ENCODE results near the gene CCDC182. TPM values are rescaled to one million over a fixed set of nuclear protein-coding genes. Genes with fewer than 3 reads are reported as not detected.

Gene CCDC182
- total RNA-seq, 1 donor from 2014 or later, result not detected

DNA sequence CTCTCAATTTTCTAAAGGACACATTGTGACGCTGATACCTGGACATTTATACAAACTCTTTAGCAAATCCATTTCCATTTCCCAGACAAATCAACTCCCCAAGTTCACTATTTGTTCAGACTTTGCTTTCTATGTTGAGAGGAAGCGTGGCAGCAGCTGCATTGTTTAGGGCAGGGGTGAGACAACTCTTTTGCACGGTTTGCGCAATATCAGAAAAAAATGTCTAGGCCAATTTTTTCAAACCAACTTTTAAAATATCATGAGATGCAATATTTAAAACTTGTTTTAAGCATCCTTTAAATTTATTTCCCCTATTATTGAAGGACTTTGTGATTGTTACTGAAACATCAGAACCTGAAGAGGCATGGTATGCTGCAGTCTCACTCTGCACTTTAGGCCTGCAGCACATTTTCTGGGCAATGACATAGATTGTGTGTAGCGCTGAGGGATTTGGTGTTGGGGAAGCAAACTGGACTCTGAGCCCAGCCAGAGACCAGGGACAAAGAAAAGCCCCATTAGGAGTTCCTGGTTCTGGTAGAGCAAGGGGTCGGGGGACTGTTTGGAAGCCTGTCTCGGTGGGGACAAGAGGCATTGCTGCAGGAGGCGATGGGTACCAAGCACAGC, 6.4 kb upstream of the CCDC182 start:
- intact Hi-C loops (cut with micrococcal nuclease), result no loop called here
- no peak overlapping the region for H3K27ac Mint-ChIP-seq
- H3K27me3 Mint-ChIP-seq (ENCODE audit: insufficient read depth), result peaks cover 10% of the 10 kb centered on the region
- no peak overlapping the region for H3K4me3 Mint-ChIP-seq
- no peaks in the 10 kb centered on the region for H3K9me3 Mint-ChIP-seq
- DNase-seq (ENCODE audit: low spot score), result no peak
- H3K36me3 Mint-ChIP-seq (ENCODE audit: low read depth), result no peaks in the 10 kb centered on the region
- peaks cover 4% of the 10 kb centered on the region for H3K4me1 Mint-ChIP-seq (ENCODE audit: low read depth)

DNA sequence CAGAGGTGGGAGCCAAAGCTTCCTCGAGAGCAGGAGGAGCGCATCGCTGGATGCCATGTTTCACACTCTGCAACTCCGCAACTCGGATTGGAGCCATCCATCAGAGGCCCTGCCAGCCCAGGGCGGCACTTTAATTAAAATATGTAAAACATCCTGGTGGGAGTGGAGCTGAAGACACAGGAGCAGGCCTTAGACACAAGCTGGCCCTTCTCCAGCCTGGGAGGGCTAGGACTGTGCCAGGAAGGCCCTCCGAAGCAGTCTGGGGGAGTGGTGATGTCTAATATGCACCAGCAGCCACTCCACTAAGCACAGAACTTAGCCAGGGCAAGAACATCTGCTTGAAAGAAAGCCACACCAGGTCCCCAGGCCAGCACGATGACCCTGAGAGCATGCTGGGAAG, 5.8 kb upstream of the CCDC182 start:
- Mint-ChIP-seq H3K27me3 (ENCODE audit: insufficient read depth) (peaks cover 14% of the 10 kb centered on the region), H3K27ac (no peak overlapping the region), H3K4me1 (ENCODE audit: low read depth) (peaks cover 4% of the 10 kb centered on the region), H3K36me3 (ENCODE audit: low read depth) (no peaks in the 10 kb centered on the region), H3K4me3 (no peak overlapping the region), H3K9me3 (no peaks in the 10 kb centered on the region)
- DNase-seq (ENCODE audit: low spot score), result no peak
- intact Hi-C loops (cut with micrococcal nuclease), result no loop called here

DNA sequence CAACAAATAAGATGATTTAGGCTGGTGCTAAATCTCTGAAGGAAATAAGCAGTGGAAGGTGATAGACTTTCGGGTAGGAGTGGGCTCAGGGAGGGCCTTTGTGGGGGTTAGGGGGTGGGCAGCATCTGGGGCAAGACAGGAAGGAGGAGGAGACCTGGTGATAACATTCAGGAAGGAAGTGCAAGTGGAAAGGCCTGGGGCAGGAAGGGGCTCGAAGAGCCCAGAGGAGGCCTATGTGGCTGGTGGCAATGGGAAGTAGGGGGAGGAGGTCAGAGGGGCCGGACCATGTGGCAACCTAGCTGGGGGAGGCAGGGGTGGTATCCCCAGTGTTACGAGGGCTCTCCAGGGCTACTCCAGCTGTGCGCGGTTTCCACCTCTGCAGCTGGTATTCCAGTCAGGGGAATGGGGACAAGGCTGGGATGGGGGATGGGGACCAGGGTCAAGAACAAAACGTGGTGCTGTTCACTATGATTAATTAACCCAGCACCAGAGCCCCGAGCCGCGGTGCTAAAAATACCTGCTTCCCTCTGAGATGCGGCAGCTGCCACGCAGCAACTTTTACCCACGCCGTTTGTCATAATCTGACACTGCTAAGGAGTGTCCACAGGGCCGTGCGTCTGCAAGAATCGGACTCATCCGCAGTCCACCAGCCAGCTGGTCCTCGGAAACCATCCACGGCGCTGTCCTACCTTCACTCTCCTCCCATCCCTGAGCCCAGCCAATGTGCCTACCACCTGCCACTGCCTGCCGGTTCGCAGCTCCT, 5.2 kb upstream of the CCDC182 start:
- H3K27me3 Mint-ChIP-seq (ENCODE audit: insufficient read depth), result peaks cover 16% of the 10 kb centered on the region
- H3K9me3 Mint-ChIP-seq, result no peaks in the 10 kb centered on the region
- H3K4me3 Mint-ChIP-seq, result no peak overlapping the region
- no peak overlapping the region for H3K27ac Mint-ChIP-seq
- H3K4me1 Mint-ChIP-seq (ENCODE audit: low read depth), result peaks cover 4% of the 10 kb centered on the region
- intact Hi-C loops (cut with micrococcal nuclease), result no loop called here
- no peaks in the 10 kb centered on the region for H3K36me3 Mint-ChIP-seq (ENCODE audit: low read depth)
- no peak for DNase-seq (ENCODE audit: low spot score)

DNA sequence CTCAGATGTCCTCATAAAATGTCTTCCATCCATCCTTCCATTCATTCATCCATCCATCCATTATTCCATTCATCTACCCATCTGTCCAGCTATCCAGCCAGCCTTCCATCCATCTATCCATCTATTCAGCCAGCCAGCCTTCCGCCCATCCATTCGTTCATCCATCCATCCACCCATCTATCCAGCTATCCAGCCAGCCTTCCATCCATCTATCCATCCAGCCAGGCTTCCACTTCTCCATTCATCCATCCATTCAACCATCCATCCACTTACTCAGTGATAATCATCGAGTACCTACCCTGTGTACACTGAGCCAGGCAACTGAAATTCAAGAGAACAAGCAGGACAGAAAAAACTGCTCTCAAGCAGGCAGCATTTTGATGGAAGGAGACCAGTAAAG, 4.6 kb upstream of the CCDC182 start:
- H3K9me3 Mint-ChIP-seq, result no peaks in the 10 kb centered on the region
- no peak overlapping the region for H3K27ac Mint-ChIP-seq
- no peaks in the 10 kb centered on the region for H3K36me3 Mint-ChIP-seq (ENCODE audit: low read depth)
- intact Hi-C loops (cut with micrococcal nuclease), result loop anchor here (5.0 kb wide), 2 partner anchors 77 to 147 kb away; no protein-coding TSS in a partner anchor
- no peak overlapping the region for H3K4me3 Mint-ChIP-seq
- peaks cover 4% of the 10 kb centered on the region for H3K4me1 Mint-ChIP-seq (ENCODE audit: low read depth)
- peaks cover 21% of the 10 kb centered on the region for H3K27me3 Mint-ChIP-seq (ENCODE audit: insufficient read depth)
- DNase-seq (ENCODE audit: low spot score), result no peak

DNA sequence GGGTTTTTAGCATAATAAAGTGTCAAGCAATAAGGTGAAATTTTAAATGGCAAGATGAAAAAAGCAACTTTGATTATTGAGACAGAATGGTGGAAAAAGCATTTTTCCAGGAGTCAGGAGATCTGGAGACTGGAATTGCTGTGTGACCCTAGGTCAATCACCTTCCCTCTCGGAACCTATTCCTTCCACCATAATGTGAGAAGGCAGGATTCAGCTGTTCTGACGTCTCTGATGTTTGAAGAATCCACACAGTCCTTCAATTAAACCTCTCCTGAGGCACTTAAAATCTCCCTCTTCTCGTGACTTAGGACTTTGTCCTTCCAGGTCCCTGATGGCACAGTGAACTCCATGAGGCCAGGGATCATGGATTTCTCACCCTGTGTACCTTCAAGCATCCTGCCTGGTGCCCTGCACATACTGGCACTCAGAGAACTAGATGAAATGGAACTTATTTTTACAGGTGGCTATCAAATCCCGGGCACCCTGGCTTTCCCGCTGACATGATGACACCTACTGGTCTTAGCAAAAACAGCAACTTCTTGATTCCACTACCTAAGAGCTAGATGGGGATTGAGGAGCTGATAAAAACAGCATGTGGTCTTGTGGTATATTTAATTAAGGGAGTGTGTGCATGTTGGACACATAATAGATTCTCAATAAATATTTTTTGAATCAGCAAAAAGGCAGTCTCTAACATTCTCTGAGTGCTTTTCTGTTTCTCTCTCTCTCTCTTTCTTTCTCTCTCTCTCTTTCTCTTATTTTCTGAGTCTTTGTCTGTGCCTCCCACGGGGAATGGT, 2.3 kb upstream of the CCDC182 start:
- Mint-ChIP-seq H3K27ac (no peak overlapping the region), H3K27me3 (ENCODE audit: insufficient read depth) (peaks cover 24% of the 10 kb centered on the region), H3K36me3 (ENCODE audit: low read depth) (no peaks in the 10 kb centered on the region), H3K4me3 (no peak overlapping the region), H3K4me1 (ENCODE audit: low read depth) (peaks cover 4% of the 10 kb centered on the region), H3K9me3 (no peaks in the 10 kb centered on the region)
- intact Hi-C loops (cut with micrococcal nuclease), result loop anchor here (1.0 to 5.0 kb wide), 4 partner anchors 75 to 616 kb away; no protein-coding TSS in a partner anchor
- peak; percentile 10 for DNase-seq (ENCODE audit: low spot score)

DNA sequence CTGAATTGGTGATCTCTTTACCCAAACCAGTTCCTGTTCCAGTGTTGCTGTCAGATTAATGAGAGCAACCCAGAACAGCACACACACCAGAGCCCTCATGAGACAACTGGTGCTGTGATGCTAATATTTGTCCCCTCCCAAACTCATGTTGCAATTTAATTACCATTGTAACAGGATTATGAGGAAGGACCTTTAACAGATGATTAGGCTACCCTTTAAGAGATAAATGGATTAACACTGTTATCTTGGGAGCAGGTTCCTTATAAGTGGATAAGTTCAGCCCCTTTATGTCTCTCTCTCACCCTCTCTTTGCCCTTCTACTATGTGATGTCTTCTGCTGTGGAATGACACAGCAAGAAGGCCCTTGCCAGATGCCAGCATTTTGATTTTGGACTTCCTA, 1.1 kb upstream of the CCDC182 start:
- Mint-ChIP-seq H3K36me3 (ENCODE audit: low read depth) (no peaks in the 10 kb centered on the region), H3K4me1 (ENCODE audit: low read depth) (peaks cover 4% of the 10 kb centered on the region), H3K9me3 (no peaks in the 10 kb centered on the region), H3K27ac (no peak overlapping the region), H3K27me3 (ENCODE audit: insufficient read depth) (peaks cover 24% of the 10 kb centered on the region), H3K4me3 (no peak overlapping the region)
- intact Hi-C loops (cut with micrococcal nuclease), result loop anchor here (5.0 kb wide), 2 partner anchors 74 to 144 kb away; no protein-coding TSS in a partner anchor
- DNase-seq (ENCODE audit: low spot score), result no peak

DNA sequence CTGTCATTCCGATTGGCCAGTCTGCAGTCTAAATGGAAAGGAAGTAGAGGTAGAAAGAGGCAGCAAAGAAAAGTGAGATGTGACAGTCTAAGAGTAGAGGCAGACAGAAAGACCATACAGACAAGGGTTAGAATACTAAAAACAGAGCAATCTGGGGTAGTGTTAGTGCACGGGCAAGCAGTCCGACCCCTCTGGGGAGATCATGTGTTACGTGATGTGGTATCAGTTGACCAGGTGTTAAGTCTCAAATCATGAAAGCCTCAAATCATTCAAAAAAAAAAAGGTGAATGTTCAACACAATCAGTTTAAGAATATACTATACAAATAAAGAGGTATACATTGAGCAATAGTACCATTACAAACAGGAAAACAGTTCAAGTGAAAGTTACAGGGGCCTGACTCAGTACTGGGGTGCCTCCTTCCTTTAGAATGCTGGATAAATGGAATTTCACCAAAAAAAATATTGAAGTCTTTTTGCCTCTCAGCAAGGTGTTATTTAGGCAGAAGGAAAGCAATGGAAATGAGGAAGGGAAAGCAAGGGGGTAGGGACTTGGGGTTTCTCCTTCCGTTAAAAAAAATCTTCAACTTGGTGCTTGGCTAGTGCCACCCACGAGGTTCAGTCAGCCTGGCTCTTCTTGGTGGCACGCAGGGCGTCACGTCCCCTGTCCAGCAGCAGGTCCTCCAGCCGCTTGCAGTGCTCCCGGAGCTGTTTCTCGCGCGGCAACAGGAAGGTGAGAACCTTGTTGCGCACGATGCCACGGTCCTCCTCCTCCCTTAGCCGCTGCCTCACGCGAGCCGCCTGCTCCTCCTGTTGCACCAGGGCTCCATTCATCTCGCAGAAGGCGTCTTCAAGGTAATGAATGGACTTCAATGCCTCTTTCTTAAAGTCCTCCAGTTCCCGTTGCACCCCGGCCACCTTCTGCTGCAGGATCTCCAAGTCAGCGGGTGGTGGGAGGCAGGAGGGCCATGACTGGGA, 616 bp downstream of the CCDC182 start:
- H3K27ac Mint-ChIP-seq, result no peak overlapping the region
- H3K9me3 Mint-ChIP-seq, result no peaks in the 10 kb centered on the region
- no peaks in the 10 kb centered on the region for H3K36me3 Mint-ChIP-seq (ENCODE audit: low read depth)
- H3K27me3 Mint-ChIP-seq (ENCODE audit: insufficient read depth), result peaks cover 30% of the 10 kb centered on the region
- DNase-seq (ENCODE audit: low spot score), result no peak
- H3K4me3 Mint-ChIP-seq, result no peak overlapping the region
- intact Hi-C loops (cut with micrococcal nuclease), result loop anchor here (5.0 kb wide), 2 partner anchors 72 to 142 kb away; no protein-coding TSS in a partner anchor
- peaks cover 10% of the 10 kb centered on the region for H3K4me1 Mint-ChIP-seq (ENCODE audit: low read depth)

DNA sequence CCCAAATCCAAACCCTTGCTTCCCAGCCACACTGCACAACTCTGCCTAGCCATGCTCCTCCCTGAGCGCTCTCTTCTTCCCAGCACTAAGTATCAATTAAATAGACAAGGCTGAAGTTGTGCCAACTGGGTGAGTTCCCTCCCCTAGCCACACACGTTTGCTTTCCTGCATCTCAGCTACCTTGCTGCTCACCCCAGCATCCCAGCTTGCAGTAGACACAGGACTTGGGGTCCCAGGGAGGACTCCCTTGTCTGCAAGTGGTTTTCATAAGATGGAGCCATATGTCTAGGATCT, 4.9 kb downstream of the CCDC182 start:
- Mint-ChIP-seq H3K27me3 (ENCODE audit: insufficient read depth) (peaks cover 26% of the 10 kb centered on the region), H3K9me3 (no peaks in the 10 kb centered on the region), H3K36me3 (ENCODE audit: low read depth) (no peaks in the 10 kb centered on the region), H3K4me1 (ENCODE audit: low read depth) (peaks cover 6% of the 10 kb centered on the region), H3K27ac (no peak overlapping the region), H3K4me3 (no peak overlapping the region)
- intact Hi-C loops (cut with micrococcal nuclease), result loop anchor here (1.0 kb wide), 1 partner anchor 609 kb away; no protein-coding TSS in a partner anchor
- DNase-seq (ENCODE audit: low spot score), result no peak

DNA sequence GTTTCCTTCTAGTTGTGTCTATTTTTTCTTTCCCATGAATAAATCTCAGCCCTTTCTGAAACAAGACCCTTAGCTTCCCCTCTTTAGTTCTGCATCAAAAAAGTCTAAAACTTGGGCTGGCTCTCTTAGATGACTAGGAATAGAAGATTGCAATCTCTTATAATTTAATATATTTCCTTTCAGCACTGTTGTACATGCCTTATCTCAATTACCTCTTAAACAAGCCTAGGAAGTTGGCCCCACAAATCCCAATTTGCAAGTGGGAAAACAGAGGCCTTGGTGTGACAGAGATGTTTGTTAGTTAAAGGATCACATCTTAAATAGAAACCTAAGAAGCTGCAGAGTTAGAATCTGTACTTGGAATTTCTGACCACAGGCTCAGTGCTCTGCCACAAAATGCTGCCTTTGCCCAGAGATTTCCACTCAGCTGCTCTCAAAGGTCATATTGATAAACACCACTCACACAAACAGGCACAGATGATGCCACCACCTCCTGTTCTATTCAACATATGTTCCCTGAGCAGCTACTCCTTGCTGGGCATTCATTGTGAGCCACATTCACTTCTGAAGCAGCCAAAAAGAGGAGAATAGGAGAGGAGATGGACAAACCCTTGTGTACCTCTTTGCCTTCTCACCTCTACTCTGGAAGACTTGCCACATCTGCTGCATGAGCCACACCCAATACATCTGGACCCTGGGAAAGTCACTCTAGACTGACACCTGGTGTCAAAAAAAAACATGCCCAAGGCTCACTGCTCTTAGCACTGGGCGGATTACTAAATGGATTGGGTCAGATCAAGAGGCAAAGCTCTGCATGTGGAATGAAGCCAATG, 5.5 kb downstream of the CCDC182 start:
- Mint-ChIP-seq H3K36me3 (ENCODE audit: low read depth) (no peaks in the 10 kb centered on the region), H3K9me3 (no peaks in the 10 kb centered on the region), H3K4me3 (no peak overlapping the region), H3K27me3 (ENCODE audit: insufficient read depth) (peaks cover 24% of the 10 kb centered on the region), H3K4me1 (ENCODE audit: low read depth) (peaks cover 6% of the 10 kb centered on the region), H3K27ac (no peak overlapping the region)
- intact Hi-C loops (cut with micrococcal nuclease), result loop anchor here (1.0 kb wide), 1 partner anchor 608 kb away; no protein-coding TSS in a partner anchor
- peak; percentile 5 for DNase-seq (ENCODE audit: low spot score)

DNA sequence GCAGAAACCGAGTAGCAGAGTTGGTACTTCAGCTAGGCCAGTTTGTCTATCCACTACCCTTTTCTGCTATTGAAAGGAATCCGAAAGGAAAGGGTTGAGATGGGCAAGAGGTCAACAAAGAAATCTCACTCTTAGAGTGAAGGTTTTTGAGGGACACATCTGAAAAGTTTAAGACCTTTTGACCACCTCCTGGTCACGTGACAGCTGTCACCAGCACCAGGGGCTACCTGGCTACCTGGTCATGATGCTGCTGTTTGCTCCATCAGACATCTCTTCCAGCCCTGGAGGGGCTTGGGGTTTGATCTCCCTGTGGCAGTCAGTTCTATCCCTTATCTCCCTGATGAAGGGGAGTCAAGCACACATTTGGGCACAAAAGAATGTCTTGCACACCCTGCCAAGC, 7.6 kb downstream of the CCDC182 start:
- Mint-ChIP-seq H3K9me3 (no peaks in the 10 kb centered on the region), H3K36me3 (ENCODE audit: low read depth) (no peaks in the 10 kb centered on the region), H3K27ac (no peak overlapping the region), H3K4me1 (ENCODE audit: low read depth) (peaks cover 6% of the 10 kb centered on the region), H3K27me3 (ENCODE audit: insufficient read depth) (peaks cover 25% of the 10 kb centered on the region), H3K4me3 (no peak overlapping the region)
- no peak for DNase-seq (ENCODE audit: low spot score)
- intact Hi-C loops (cut with micrococcal nuclease), result no loop called here

DNA sequence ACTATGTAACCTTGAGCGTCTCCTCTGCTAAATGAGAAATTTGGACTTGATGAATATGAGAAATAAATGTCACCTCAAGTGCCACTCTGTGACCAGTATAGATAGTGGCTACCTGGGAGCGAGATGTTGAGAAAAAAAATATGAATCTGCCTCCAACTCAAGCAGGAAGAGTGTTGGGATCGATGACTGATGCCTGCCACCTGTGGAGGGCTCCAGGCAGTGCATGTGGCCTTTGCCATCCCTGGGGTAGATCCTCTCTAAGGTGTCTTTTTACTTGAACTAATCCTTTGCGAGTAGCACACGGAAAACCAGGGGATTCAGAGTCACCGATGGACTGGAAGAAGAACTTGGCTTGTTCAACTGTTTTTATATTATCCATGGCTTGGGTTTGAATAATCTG, 9.4 kb downstream of the CCDC182 start:
- no peaks in the 10 kb centered on the region for H3K36me3 Mint-ChIP-seq (ENCODE audit: low read depth)
- H3K9me3 Mint-ChIP-seq, result no peaks in the 10 kb centered on the region
- peaks cover 31% of the 10 kb centered on the region for H3K27me3 Mint-ChIP-seq (ENCODE audit: insufficient read depth)
- H3K27ac Mint-ChIP-seq, result no peak overlapping the region
- intact Hi-C loops (cut with micrococcal nuclease), result no loop called here
- H3K4me3 Mint-ChIP-seq, result no peak overlapping the region
- DNase-seq (ENCODE audit: low spot score), result no peak
- peaks cover 6% of the 10 kb centered on the region for H3K4me1 Mint-ChIP-seq (ENCODE audit: low read depth)
